Peyer's patch (tissue), 4 donors: ENCODE measurements around the gene JAK1.

Experiments used
- CTCF ChIP-seq, 6 experiments: fragments of 450-650 bp in 4 of 6; fragments of 200-600 bp in 2 of 6; sonication (generic) in 1 of 6; IDR thresholded peaks; one replicate each; pipeline ENCODE4 v1.5.1; 2017 to 2019; ENCODE audit warnings: antibody characterized with exemption in 6 of 6, mild to moderate bottlenecking in 3 of 6, moderate library complexity in 1 of 6
- POLR2A ChIP-seq, 2 donors: fragments of 450-650 bp; IDR thresholded peaks; one replicate each; pipeline ENCODE4 v1.5.1; 2017; ENCODE audit warnings: antibody characterized with exemption in 2 of 2, mild to moderate bottlenecking in 2 of 2, moderate library complexity in 2 of 2

- no peak for TF ChIP-seq POLR2A (IDR thresholded peaks at IDR 0.05)
- no peak for TF ChIP-seq CTCF (IDR thresholded peaks at IDR 0.05)
These were observed 11.0 kb downstream of the JAK1 start for GRCh38 chr1:64955097-64956009.
